Body of pancreas (tissue), 4 donors: ENCODE data around the gene MYBBP1A.

Experiments used
- CTCF ChIP-seq, 7 experiments: fragments of 450-650 bp in 4 of 7; fragments of 200-600 bp in 3 of 7; sonication (generic) in 3 of 7; IDR thresholded peaks; one replicate each; pipeline ENCODE4 v1.5.1; 2016 to 2019; ENCODE audit warnings: antibody characterized with exemption in 7 of 7
- POLR2A ChIP-seq, 3 donors: fragments of 450-650 bp; IDR thresholded peaks; one replicate each; pipeline ENCODE4 v1.6.1; 2016; ENCODE audit warnings: antibody characterized with exemption in 3 of 3, mild to moderate bottlenecking in 2 of 3

GRCh38 chr17:4544951-4545216 lies 10.3 kb downstream of the MYBBP1A start:
- TF ChIP-seq POLR2A (IDR thresholded peaks at IDR 0.05) (no peak), CTCF (IDR thresholded peaks at IDR 0.05) (no peak)
